HG03025 (cell line): ENCODE measurements around the gene NXPE3.
A peak's percentile ranks its signal among the peaks of the same experiment; 100 is the strongest.
"Not testable (repeated sequence)": the region's sequence is repeated elsewhere in the genome, so short reads cannot be mapped to it uniquely, and the experiment has no call there.

Experiments used
- ATAC-seq: cut with Tn5 transposase; IDR thresholded peaks from one replicate; pipeline ENCODE4 v1.9.1; 2021; ENCODE audit warnings: mild to moderate bottlenecking, moderate library complexity; ENCODE audit not compliant: unreplicated experiment, low FRiP score

NXPE3 gene

DNA sequence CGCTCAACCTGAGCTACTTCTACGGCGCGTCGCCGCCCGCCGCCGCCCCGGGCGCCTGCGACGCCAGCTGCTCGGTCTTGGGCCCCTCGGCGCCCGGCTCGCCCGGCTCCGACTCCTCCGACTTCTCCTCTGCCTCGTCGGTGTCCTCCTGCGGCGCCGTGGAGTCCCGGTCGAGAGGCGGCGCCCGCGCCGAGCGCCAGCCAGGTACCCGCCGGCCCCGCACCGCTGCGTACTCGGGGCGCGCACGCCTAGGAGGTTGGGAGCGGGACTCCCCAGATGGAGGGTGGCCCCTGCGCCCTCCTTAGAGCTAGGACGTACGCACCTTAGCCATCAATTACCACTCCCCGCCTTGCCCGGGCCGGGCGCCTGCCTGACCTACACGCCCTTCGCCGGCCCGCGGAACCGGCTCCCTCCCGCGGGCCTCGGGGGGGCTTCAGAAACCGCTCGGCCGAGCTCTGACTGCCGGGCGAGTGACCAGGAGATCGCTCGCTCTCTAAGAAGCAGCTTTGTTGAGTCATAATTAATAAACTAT, 70.8 kb downstream of the NXPE3 start:
- peak; percentile 35 for ATAC-seq

- no peak for ATAC-seq
Observed at GRCh38 chr3:101850246-101851051, 71.4 kb downstream of the NXPE3 start.

DNA sequence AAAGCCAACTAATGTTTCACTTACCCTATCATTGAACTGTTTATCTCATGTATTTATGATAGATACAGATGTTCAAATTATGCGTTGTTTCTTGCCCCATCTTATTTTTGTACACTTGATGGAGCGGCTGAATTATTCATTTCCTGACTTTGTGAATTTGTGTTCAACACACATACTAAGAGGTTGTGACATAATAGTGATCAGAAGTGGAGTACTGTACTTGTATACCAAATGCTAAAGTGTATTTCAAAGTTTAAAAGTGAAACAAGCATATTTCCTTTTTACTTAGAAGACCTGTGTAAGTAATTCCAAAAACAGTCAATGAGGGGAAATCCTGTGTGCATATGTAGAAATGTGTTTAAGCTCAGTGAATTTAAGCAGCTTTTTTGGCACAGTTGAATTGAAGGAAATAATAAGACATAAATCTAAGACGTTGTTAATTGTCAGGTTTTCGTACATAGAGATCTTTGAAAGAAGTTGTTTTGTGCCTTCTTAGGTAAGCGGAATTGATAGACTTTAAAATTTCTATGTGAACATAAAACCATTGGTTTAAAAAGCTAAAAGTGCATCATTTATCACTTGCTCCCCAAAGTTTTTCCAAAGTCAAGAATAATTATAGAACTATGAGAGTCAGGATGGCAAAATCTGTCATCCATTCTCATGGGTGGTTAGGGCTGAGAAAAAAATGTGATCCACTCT, 72.2 kb downstream of the NXPE3 start:
- no peak for ATAC-seq

GRCh38 chr3:101851850-101852714, 73.1 kb downstream of the NXPE3 start:
- no peak for ATAC-seq

- ATAC-seq, result no peak
Observed at GRCh38 chr3:101852983-101853840, 74.2 kb downstream of the NXPE3 start.

DNA sequence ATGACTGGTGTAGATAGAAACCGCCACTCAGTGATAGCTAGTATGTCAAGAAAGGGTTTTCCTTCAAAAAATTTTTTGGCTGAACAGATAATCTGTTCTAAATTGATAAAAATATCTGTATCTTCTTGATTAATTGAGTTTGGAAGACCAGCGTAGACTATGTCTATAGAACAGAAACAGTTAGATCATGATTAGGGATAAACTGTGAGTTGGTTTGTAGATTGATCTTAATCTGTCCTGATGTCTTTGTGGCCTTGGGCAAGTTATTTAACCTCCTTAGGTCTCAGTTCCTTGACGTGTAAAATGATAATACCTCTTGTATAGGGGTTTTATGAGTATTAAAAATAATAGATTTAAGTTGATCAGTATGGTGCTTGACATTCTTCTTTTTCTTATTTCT, 75.0 kb downstream of the NXPE3 start:
- ATAC-seq, result no peak

GRCh38 chr3:101854608-101855304, 75.7 kb downstream of the NXPE3 start:
- no peak for ATAC-seq

- ATAC-seq, result no peak
Observed at GRCh38 chr3:101857301-101857741, 78.3 kb downstream of the NXPE3 start.

- ATAC-seq, result no peak
Observed at GRCh38 chr3:101858464-101859030, 79.5 kb downstream of the NXPE3 start.

GRCh38 chr3:101859882-101860448, 81.0 kb downstream of the NXPE3 start:
- ATAC-seq, result no peak

DNA sequence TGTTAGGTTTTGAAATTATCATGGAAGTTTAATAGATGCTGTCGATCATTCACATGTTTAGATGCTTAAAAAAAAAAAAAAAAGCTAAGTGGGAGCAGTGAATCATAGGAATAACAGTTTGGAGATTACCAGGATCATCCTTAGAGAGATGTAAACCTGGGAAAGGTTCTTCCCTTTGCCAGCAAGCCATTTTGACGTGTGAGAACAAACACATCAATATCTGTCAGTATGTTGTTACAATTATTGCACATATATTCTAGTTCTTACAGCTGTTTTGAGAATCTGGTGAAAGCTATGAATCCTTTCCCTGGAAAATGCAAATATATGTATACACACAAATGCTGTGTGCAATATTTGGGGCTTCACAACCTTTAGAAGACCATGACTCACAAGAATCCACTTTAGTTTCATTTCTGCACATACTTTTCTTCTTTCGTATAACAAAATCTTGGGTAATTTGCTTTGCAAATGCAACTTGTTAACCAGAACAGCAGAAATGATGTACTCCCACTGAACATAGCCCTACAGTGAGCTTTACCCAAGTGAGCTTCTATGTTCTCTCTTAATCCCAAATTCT, 82.3 kb downstream of the NXPE3 start:
- ATAC-seq, result no peak

GRCh38 chr3:101861789-101862415, 82.9 kb downstream of the NXPE3 start:
- no peak for ATAC-seq

DNA sequence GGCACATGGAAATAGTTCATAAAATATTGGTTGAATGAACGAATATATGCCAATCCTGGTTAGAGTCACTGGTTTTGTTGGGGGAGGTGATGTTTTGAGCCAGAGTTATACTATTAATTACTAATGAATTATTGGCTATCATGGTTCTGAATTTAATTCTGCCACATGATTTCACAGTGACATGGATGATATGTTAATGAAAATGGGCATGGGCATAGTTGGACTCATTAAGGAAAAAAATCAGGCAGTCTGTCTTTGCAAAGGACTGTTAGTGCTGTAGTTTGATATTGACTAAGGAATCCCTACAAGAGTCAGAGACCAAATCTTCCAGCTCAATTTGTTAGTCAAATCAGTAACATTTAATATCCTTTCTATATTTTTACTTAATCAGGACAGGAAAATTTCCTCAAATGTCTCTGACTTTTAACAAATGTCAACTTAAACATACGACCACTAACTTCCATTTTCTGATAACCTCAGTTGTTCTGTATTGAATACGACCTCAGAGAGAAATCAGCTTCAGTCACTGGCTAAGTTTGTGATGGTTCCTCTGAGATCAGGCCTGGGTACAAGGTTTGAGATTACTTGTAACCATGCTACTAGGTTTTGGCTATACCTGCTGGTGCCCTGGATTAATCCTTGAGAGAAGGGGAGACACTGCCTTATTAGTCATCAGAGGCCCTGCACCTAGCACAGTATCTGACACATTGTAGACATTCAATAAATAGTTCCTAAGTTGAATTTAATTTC, 83.6 kb downstream of the NXPE3 start:
- no peak for ATAC-seq

- not testable (repeated sequence) for ATAC-seq
Observed at GRCh38 chr3:101864926-101865325, 85.9 kb downstream of the NXPE3 start.

GRCh38 chr3:101865751-101866509, 86.9 kb downstream of the NXPE3 start:
- ATAC-seq, result no peak

DNA sequence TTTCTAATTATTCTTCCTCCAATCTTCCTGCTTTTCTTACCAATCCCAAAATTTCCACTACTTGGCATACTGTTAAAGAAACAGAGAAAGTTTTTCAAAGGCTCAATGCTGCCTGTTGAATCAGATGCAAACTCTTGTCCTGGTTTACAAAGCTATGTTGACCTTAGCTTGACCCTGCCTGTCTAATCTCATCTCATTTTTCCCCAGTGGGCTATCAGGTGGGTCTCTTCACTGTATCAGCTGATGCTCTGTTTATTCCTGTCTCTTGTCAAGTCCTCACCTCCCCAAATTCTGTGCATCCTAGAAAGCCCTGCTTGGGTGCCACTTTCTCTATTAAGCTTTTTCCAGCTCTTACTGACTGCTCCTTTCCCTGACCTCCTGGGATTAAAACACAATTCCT, 88.5 kb downstream of the NXPE3 start:
- no peak for ATAC-seq
